ENCODE results near the gene OCLN. TPM values are rescaled to one million over a fixed set of nuclear protein-coding genes. Genes with fewer than 3 reads are reported as not detected.
"Not testable (repeated sequence)": the region's sequence is repeated elsewhere in the genome, so short reads cannot be mapped to it uniquely, and the experiment has no call there.

Gene OCLN
- total RNA-seq, 1 experiment from 2014 or later: 102 TPM

- H3K9me3 ChIP-seq (ENCODE audit: control insufficient read depth, insufficient read depth, low read depth, low read length); H3K36me3 ChIP-seq (ENCODE audit: control insufficient read depth, insufficient read depth, low read length); CTCF ChIA-PET; H3K27ac ChIP-seq (ENCODE audit: low read length); H3K4me1 ChIP-seq (ENCODE audit: control insufficient read depth, insufficient read depth, low read length); in situ Hi-C loops (cut with HindIII; ENCODE audit: low pct_unique_long_range_greater_than_20kb, low sequenced_read_pairs); POLR2A ChIA-PET; BruUV-seq (replicated peaks); H3K27me3 ChIP-seq (ENCODE audit: control insufficient read depth, insufficient read depth, low read length); ATAC-seq; intact Hi-C loops (cut with micrococcal nuclease; ENCODE audit: unreplicated experiment); DNase-seq (ENCODE audit: low read depth, low spot score); H3K4me3 ChIP-seq (ENCODE audit: low read depth in 2 of 2, low read length in 2 of 2): not testable (repeated sequence)
Measured at GRCh38 chr5:69471516-69471915, 21.1 kb upstream of the OCLN start.

GRCh38 chr5:69472535-69473143, 20.0 kb upstream of the OCLN start:
- H3K9me3 ChIP-seq (ENCODE audit: control insufficient read depth, insufficient read depth, low read depth, low read length); BruUV-seq (replicated peaks); H3K4me1 ChIP-seq (ENCODE audit: control insufficient read depth, insufficient read depth, low read length); intact Hi-C loops (cut with micrococcal nuclease; ENCODE audit: unreplicated experiment); in situ Hi-C loops (cut with HindIII; ENCODE audit: low pct_unique_long_range_greater_than_20kb, low sequenced_read_pairs); H3K27ac ChIP-seq (ENCODE audit: low read length); H3K36me3 ChIP-seq (ENCODE audit: control insufficient read depth, insufficient read depth, low read length); H3K4me3 ChIP-seq (ENCODE audit: low read depth in 2 of 2, low read length in 2 of 2); DNase-seq (ENCODE audit: low read depth, low spot score); H3K27me3 ChIP-seq (ENCODE audit: control insufficient read depth, insufficient read depth, low read length); POLR2A ChIA-PET; CTCF ChIA-PET; ATAC-seq: not testable (repeated sequence)

GRCh38 chr5:69477170-69477569, 15.4 kb upstream of the OCLN start:
- no peaks in the 10 kb centered on the region for H3K36me3 ChIP-seq (ENCODE audit: control insufficient read depth, insufficient read depth, low read length)
- H3K27me3 ChIP-seq (ENCODE audit: control insufficient read depth, insufficient read depth, low read length): no peaks in the 10 kb centered on the region
- H3K4me1 ChIP-seq (ENCODE audit: control insufficient read depth, insufficient read depth, low read length): no peaks in the 10 kb centered on the region
- intact Hi-C loops (cut with micrococcal nuclease; ENCODE audit: unreplicated experiment) (no loop called here), in situ Hi-C loops (cut with HindIII; ENCODE audit: low pct_unique_long_range_greater_than_20kb, low sequenced_read_pairs) (no loop called here)
- no peak overlapping the region for H3K27ac ChIP-seq (ENCODE audit: low read length)
- DNase-seq (ENCODE audit: low read depth, low spot score) (no peak), ATAC-seq (no peak)
- H3K9me3 ChIP-seq (ENCODE audit: control insufficient read depth, insufficient read depth, low read depth, low read length): no peaks in the 10 kb centered on the region
- no peak overlapping the region for H3K4me3 ChIP-seq (ENCODE audit: low read depth in 2 of 2, low read length in 2 of 2)
- TF ChIP-seq REST (IDR thresholded peaks at IDR 0.05; ENCODE audit: insufficient read depth in 1 of 2, low read depth in 2 of 2, low read length in 1 of 2) (no peak), SIN3A (IDR thresholded peaks at IDR 0.05; ENCODE audit: borderline replicate concordance, insufficient read depth, low read depth, low read length) (no peak), TCF7L2 (IDR thresholded peaks at IDR 0.05; ENCODE audit: low read depth, low read length) (no peak), CTCF (IDR thresholded peaks at IDR 0.05) (no peak), POLR2AphosphoS5 (IDR thresholded peaks at IDR 0.05; ENCODE audit: low read depth, low read length) (no peak)
- CTCF ChIA-PET: no interaction called here
- BruUV-seq (replicated peaks): no TSS peak
- POLR2A ChIA-PET: no interaction called here

GRCh38 chr5:69478296-69478695, 14.3 kb upstream of the OCLN start:
- H3K4me3 ChIP-seq (ENCODE audit: low read depth in 2 of 2, low read length in 2 of 2); DNase-seq (ENCODE audit: low read depth, low spot score); intact Hi-C loops (cut with micrococcal nuclease; ENCODE audit: unreplicated experiment); CTCF ChIA-PET; ATAC-seq; H3K27me3 ChIP-seq (ENCODE audit: control insufficient read depth, insufficient read depth, low read length); H3K4me1 ChIP-seq (ENCODE audit: control insufficient read depth, insufficient read depth, low read length); in situ Hi-C loops (cut with HindIII; ENCODE audit: low pct_unique_long_range_greater_than_20kb, low sequenced_read_pairs); H3K36me3 ChIP-seq (ENCODE audit: control insufficient read depth, insufficient read depth, low read length); POLR2A ChIA-PET; H3K27ac ChIP-seq (ENCODE audit: low read length); BruUV-seq (replicated peaks); H3K9me3 ChIP-seq (ENCODE audit: control insufficient read depth, insufficient read depth, low read depth, low read length): not testable (repeated sequence)

Measured in Panc1 (cell line).